Endothelial cell of umbilical vein (primary cell): Measurements from ENCODE around the gene PPOX. TPM values are rescaled to one million over a fixed set of nuclear protein-coding genes. Genes with fewer than 3 reads are reported as not detected.

Experiments used
- BruUV-seq: library from RNA; stranded (reverse); fragments of 400-500 nt; replicated peaks from 2 replicates; lab custom pipeline; 2021; lab: Mats Ljungman, UMichigan
- CTCF ChIA-PET: fragments of 300-600, 350-600 bp; sonication (Branson Sonifier 250); formaldehyde crosslinking; loops from one replicate; lab custom pipeline; 2021; ENCODE audit warnings: antibody characterized with exemption, inconsistent platforms; lab: Charles Lee
- POLR2A ChIA-PET: fragments of 300-600, 350-600 bp; sonication (Branson Sonifier 250); formaldehyde crosslinking; loops from one replicate; lab custom pipeline; 2021; ENCODE audit warnings: antibody characterized with exemption, inconsistent platforms; lab: Charles Lee
- DNase-seq: peaks from one replicate; pipeline ENCODE4 v3.0.0-alpha.2; 2011; ENCODE audit warnings: low read depth, low spot score
- FAIRE-seq: peaks from 2 replicates; lab custom pipeline; 2011; peaks lifted over from hg19 to GRCh38; lab: Jason Lieb, UNC
- H2AFZ ChIP-seq: 2 replicates; pipeline ENCODE4 v1.6.0; 2012; ENCODE audit warnings: low read depth, low read length, control low read depth, inconsistent platforms
- H3K27ac ChIP-seq: 2 replicates; pipeline ENCODE4 v1.5.1; 2011; ENCODE audit warnings: low read depth, mild to moderate bottlenecking, control low read depth, low read length, moderate library complexity; ENCODE audit not compliant: insufficient read depth
- H3K27me3 ChIP-seq, 2 experiments: 2 replicates each; pipeline versions ENCODE4 v1.6.0 to v1.6.1; 2011; ENCODE audit warnings: low read length in 2 of 2, mixed read lengths in 1 of 2; ENCODE audit not compliant: control insufficient read depth in 2 of 2, insufficient read depth in 2 of 2
- H3K36me3 ChIP-seq, 2 experiments: 2 replicates in 1 of 2; 3 replicates in 1 of 2; pipeline ENCODE4 v1.5.1; 2011; ENCODE audit warnings: low read length in 2 of 2, mild to moderate bottlenecking in 1 of 2, moderate library complexity in 1 of 2; ENCODE audit not compliant: control insufficient read depth in 2 of 2, insufficient read depth in 2 of 2; ENCODE audit errors: extremely low read depth in 1 of 2
- H3K4me1 ChIP-seq: 3 replicates; pipeline ENCODE4 v1.5.1; 2011; ENCODE audit warnings: mild to moderate bottlenecking, low read length; ENCODE audit not compliant: control insufficient read depth, insufficient read depth; ENCODE audit errors: extremely low read depth
- H3K4me2 ChIP-seq: 2 replicates; pipeline ENCODE4 v1.6.1; 2011; ENCODE audit warnings: low read length, control low read depth, mixed read lengths; ENCODE audit not compliant: insufficient read depth
- H3K4me3 ChIP-seq, 3 experiments: fragments of 200-600 bp in 1 of 3; sonication (generic), shearing (Covaris generic) in 1 of 3; replicated peaks in 1 of 3; 2 replicates each; pipeline ENCODE4 v1.5.1; 2011 to 2016; ENCODE audit warnings: control low read depth in 3 of 3, low read length in 3 of 3, mild to moderate bottlenecking in 2 of 3, inconsistent platforms in 1 of 3, low read depth in 1 of 3, moderate library complexity in 1 of 3; ENCODE audit not compliant: insufficient read depth in 1 of 3
- H3K79me2 ChIP-seq: 2 replicates; pipeline ENCODE4 v1.6.0; 2012; ENCODE audit warnings: low read length, inconsistent platforms; ENCODE audit not compliant: control insufficient read depth, insufficient read depth
- H3K9ac ChIP-seq: replicated peaks from 2 replicates; pipeline ENCODE3; 2011; ENCODE audit warnings: low read length, control low read depth; ENCODE audit not compliant: insufficient read depth; ENCODE audit errors: extremely low read depth
- H3K9me1 ChIP-seq: replicated peaks from 3 replicates; pipeline ENCODE4 v1.6.0; 2011; ENCODE audit warnings: mild to moderate bottlenecking, low read length; ENCODE audit not compliant: control insufficient read depth, insufficient read depth; ENCODE audit errors: extremely low read depth
- H3K9me3 ChIP-seq: replicated peaks from 2 replicates; pipeline ENCODE4 v1.5.1; 2012; ENCODE audit warnings: low read length, inconsistent platforms; ENCODE audit not compliant: control insufficient read depth, insufficient read depth
- H4K20me1 ChIP-seq: replicated peaks from 2 replicates; pipeline ENCODE3; 2011; ENCODE audit warnings: mild to moderate bottlenecking, low read length; ENCODE audit not compliant: control insufficient read depth, insufficient read depth; ENCODE audit errors: extremely low read depth
- EZH2 ChIP-seq: IDR thresholded peaks from 2 replicates; pipeline ENCODE4 v1.6.1; 2012; ENCODE audit warnings: borderline replicate concordance, low read depth, mild to moderate bottlenecking, moderate library complexity, low read length, inconsistent platforms; ENCODE audit not compliant: severe bottlenecking
- FOS ChIP-seq: IDR thresholded peaks from 2 replicates; pipeline ENCODE4 v1.6.1; 2011; ENCODE audit warnings: mild to moderate bottlenecking, low read length, moderate library complexity, borderline replicate concordance; ENCODE audit not compliant: insufficient read depth
- GATA2 ChIP-seq: IDR thresholded peaks from 2 replicates; pipeline ENCODE4 v1.7.0; 2011; ENCODE audit warnings: low read depth, mild to moderate bottlenecking, moderate library complexity, mixed read lengths, low read length; ENCODE audit not compliant: insufficient read length, insufficient read depth
- JUN ChIP-seq: IDR thresholded peaks from 2 replicates; pipeline ENCODE4 v1.6.1; 2011; ENCODE audit warnings: borderline replicate concordance, low read depth; ENCODE audit not compliant: insufficient read length, insufficient read depth
- MYC ChIP-seq: IDR thresholded peaks from one replicate; pipeline ENCODE4 v1.6.1; 2011; ENCODE audit warnings: mild to moderate bottlenecking, low read depth, low read length
- POLR2A ChIP-seq: IDR thresholded peaks from 2 replicates; pipeline ENCODE4 v1.6.1; 2012; ENCODE audit warnings: low read depth, mild to moderate bottlenecking, control low read depth, low read length
- POLR2AphosphoS5 ChIP-seq: IDR thresholded peaks from 2 replicates; pipeline ENCODE4 v1.6.1; 2012; ENCODE audit warnings: low read depth, mild to moderate bottlenecking, control low read depth, low read length, moderate library complexity; ENCODE audit not compliant: insufficient read depth
- dilution Hi-C: fragments of 300-500 bp; cut with MboI; formaldehyde crosslinking; loops from one replicate; pipeline ENCODE4 v1.15.0; 2019; ENCODE audit warnings: low sequenced_read_pairs; ENCODE audit not compliant: extremely low pct_ligation_motif_present
- intact Hi-C: fragments of 100-400 bp; cut with micrococcal nuclease; formaldehyde crosslinking; loops from one replicate; pipeline ENCODE4 v1.10.0; 2022
- polyA plus RNA-seq, 4 experiments: library from polyadenylated mRNA; depleted of rRNA in 3 of 4; stranded (reverse) in 3 of 4; unstranded in 1 of 4; fragments of >200 nt; gene quantifications; 2 replicates each; pipeline versions ENCODE4 v1.2.1 to v1.2.3, GENCODE V29; 2011 to 2012; ENCODE audit warnings: missing spikeins in 1 of 4
- total RNA-seq: library from RNA; stranded (reverse); gene quantifications from 2 replicates; pipeline ENCODE4 v1.2.3, GENCODE V29; 2021
- TF ChIP-seq, protein P1 (sequence below): IDR thresholded peaks from 2 replicates; pipeline ENCODE4 v1.6.1; 2011; ENCODE audit not compliant: insufficient read depth, insufficient read length
- TF ChIP-seq, protein P2 (sequence below), 2 donors: IDR thresholded peaks; 1 replicate in 1 of 2; 2 replicates in 1 of 2; pipeline ENCODE4 v1.5.1; 2011; ENCODE audit warnings: low read length in 2 of 2, mild to moderate bottlenecking in 2 of 2, moderate library complexity in 2 of 2, control low read depth in 1 of 2, inconsistent platforms in 1 of 2, low read depth in 1 of 2; ENCODE audit not compliant: insufficient read depth in 1 of 2; ENCODE audit errors: extremely low read depth in 1 of 2

PPOX gene
- total and polyA plus RNA-seq, 2 donors (not counting 3 experiments of a cell fraction or from before 2014, with no cell fraction given), result 26.4 to 28.5 TPM

DNA sequence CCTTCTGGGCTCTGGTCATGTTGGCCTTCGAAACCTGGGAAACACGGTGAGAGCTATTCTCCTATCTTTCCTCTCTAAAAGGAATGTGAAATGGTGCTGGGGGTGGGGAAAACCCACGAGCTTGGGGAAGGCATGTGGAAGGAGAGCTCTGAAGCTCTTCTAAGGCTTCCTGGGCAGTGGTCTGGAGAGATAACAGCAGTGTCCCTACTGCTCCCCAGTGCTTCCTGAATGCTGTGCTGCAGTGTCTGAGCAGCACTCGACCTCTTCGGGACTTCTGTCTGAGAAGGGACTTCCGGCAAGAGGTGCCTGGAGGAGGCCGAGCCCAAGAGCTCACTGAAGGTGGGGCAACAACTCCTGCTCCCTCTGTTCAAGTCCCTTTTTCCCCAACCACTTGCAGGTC, 4.2 kb upstream of the PPOX start:
- intact Hi-C loops, result no loop called here
- DNase-seq (no peak), FAIRE-seq (no peak)
- CTCF ChIA-PET, result interaction anchor here (1.0 kb wide), 1 partner anchor 9 kb away, joined by 3 read pairs; no protein-coding TSS in a partner anchor
- no peak overlapping the region for H3K4me3 ChIP-seq
- no peaks in the 10 kb centered on the region for H3K9me1 ChIP-seq
- H4K20me1 ChIP-seq, result no peaks in the 10 kb centered on the region
- no peak for TF ChIP-seq MYC
- TF ChIP-seq EZH2, result no peak
- no peak for TF ChIP-seq JUN
- TF ChIP-seq POLR2A, result no peak
- TF ChIP-seq, protein P1, sequence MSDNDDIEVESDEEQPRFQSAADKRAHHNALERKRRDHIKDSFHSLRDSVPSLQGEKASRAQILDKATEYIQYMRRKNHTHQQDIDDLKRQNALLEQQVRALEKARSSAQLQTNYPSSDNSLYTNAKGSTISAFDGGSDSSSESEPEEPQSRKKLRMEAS, result no peak
- TF ChIP-seq GATA2, result no peak
- no peak for TF ChIP-seq FOS
- TF ChIP-seq, protein P2, sequence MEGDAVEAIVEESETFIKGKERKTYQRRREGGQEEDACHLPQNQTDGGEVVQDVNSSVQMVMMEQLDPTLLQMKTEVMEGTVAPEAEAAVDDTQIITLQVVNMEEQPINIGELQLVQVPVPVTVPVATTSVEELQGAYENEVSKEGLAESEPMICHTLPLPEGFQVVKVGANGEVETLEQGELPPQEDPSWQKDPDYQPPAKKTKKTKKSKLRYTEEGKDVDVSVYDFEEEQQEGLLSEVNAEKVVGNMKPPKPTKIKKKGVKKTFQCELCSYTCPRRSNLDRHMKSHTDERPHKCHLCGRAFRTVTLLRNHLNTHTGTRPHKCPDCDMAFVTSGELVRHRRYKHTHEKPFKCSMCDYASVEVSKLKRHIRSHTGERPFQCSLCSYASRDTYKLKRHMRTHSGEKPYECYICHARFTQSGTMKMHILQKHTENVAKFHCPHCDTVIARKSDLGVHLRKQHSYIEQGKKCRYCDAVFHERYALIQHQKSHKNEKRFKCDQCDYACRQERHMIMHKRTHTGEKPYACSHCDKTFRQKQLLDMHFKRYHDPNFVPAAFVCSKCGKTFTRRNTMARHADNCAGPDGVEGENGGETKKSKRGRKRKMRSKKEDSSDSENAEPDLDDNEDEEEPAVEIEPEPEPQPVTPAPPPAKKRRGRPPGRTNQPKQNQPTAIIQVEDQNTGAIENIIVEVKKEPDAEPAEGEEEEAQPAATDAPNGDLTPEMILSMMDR (IDR thresholded peaks at IDR 0.05; ENCODE audit: extremely low read depth in 1 of 2, insufficient read depth in 1 of 2, low read depth in 1 of 2, low read length in 2 of 2), result no peak
- TF ChIP-seq POLR2AphosphoS5, result no peak
- no peak overlapping the region for H3K27ac ChIP-seq
- peaks cover 7% of the 10 kb centered on the region for H3K79me2 ChIP-seq
- H3K27me3 ChIP-seq, result no peaks in the 10 kb centered on the region
- no peaks in the 10 kb centered on the region for H3K9me3 ChIP-seq
- POLR2A ChIA-PET, result no interaction called here
- H3K36me3 ChIP-seq, result peaks cover 2 to 11% of the 10 kb centered on the region in 2 experiments
- no peak overlapping the region for H2AFZ ChIP-seq
- dilution Hi-C loops, result no loop called here
- BruUV-seq, result no TSS peak
- H3K4me2 ChIP-seq, result no peak overlapping the region
- no peak overlapping the region for H3K9ac ChIP-seq
- peaks cover 20% of the 10 kb centered on the region for H3K4me1 ChIP-seq
